K562 (cell line): ENCODE measurements around the gene NCOA4. TPM values are rescaled to one million over a fixed set of nuclear protein-coding genes. Genes with fewer than 3 reads are reported as not detected.
A peak's percentile ranks its signal among the peaks of the same experiment; 100 is the strongest.

ENCODE experiments used
- ATAC-seq: fragments of 200-7000 bp; cut with Tn5 transposase; 3 replicates; pipeline ENCODE4 v1.9.1; 2020; ENCODE audit warnings: moderate library complexity
- BruUV-seq: library from RNA; stranded (reverse); fragments of 400-500 nt; replicated peaks from 2 replicates; lab custom pipeline; 2021; lab: Mats Ljungman, UMichigan
- CTCF ChIA-PET: fragments of 300-600 bp; formaldehyde crosslinking; extraction: SDS; loops from one replicate; lab custom pipeline; 2021; ENCODE audit warnings: low intra/inter-chr PET ratio; lab: Yijun Ruan, JAX
- POLR2A ChIA-PET: fragments of 300-600, 350-650 bp; sonication (Branson Sonifier 250); formaldehyde crosslinking; extraction: SDS; loops from one replicate; lab custom pipeline; 2021; ENCODE audit warnings: antibody characterized with exemption, inconsistent platforms; lab: Yijun Ruan, JAX
- DNase-seq, 4 experiments: peaks; one replicate each; pipeline versions ENCODE4 v3.0.0 to v3.0.0-alpha.2; 2011 to 2018; ENCODE audit warnings: low spot score in 3 of 4, mixed read lengths in 3 of 4; ENCODE audit errors: extremely low read depth in 1 of 4
- FAIRE-seq: peaks from 2 replicates; lab custom pipeline; 2011; peaks lifted over from hg19 to GRCh38; lab: Jason Lieb, UNC
- H2AFZ ChIP-seq: 2 replicates; pipeline ENCODE4 v1.6.0; 2011; ENCODE audit warnings: low read depth, low read length, control low read depth, inconsistent platforms
- H3K27ac ChIP-seq: fragments of 200-600 bp; 3 replicates; pipeline ENCODE4 v1.8.0; 2011; ENCODE audit warnings: low read depth, mild to moderate bottlenecking, control low read depth, inconsistent platforms, low read length, moderate library complexity, mixed read lengths; ENCODE audit errors: extremely low read depth
- H3K27me3 ChIP-seq, 2 experiments: fragments of 300-600 bp in 1 of 2; 2 replicates in 1 of 2; 3 replicates in 1 of 2; pipeline versions ENCODE4 v1.6.0 to v1.8.0; 2011; ENCODE audit warnings: inconsistent platforms in 2 of 2, low read length in 2 of 2, mild to moderate bottlenecking in 1 of 2, mixed read lengths in 1 of 2, moderate library complexity in 1 of 2; ENCODE audit not compliant: control insufficient read depth in 2 of 2, insufficient read depth in 2 of 2
- H3K36me3 ChIP-seq: fragments of 300-600 bp; 3 replicates; pipeline ENCODE4 v1.8.0; 2011; ENCODE audit warnings: mild to moderate bottlenecking, low read length, inconsistent platforms; ENCODE audit not compliant: control insufficient read depth, insufficient read depth
- H3K4me1 ChIP-seq, 2 experiments: fragments of 200-600 bp in 1 of 2; replicated peaks in 1 of 2; 2 replicates in 1 of 2; 3 replicates in 1 of 2; pipeline versions ENCODE4 v1.5.1 to v1.8.0; 2011; ENCODE audit warnings: inconsistent platforms in 2 of 2, low read length in 2 of 2, mild to moderate bottlenecking in 1 of 2, mixed read lengths in 1 of 2, moderate library complexity in 1 of 2; ENCODE audit not compliant: control insufficient read depth in 2 of 2, insufficient read depth in 2 of 2
- H3K4me2 ChIP-seq: 2 replicates; pipeline ENCODE4 v1.6.1; 2011; ENCODE audit warnings: low read length, control low read depth, inconsistent platforms, mixed read lengths; ENCODE audit not compliant: insufficient read depth
- H3K4me3 ChIP-seq: fragments of 200-600 bp; sonication (generic), shearing (Covaris generic); 2 replicates; pipeline ENCODE4 v1.5.1; 2016; ENCODE audit warnings: control low read depth, inconsistent platforms
- H3K79me2 ChIP-seq: fragments of 200-600 bp; 3 replicates; pipeline ENCODE4 v1.8.0; 2011; ENCODE audit warnings: low read length, inconsistent platforms; ENCODE audit not compliant: control insufficient read depth, insufficient read depth
- H3K9ac ChIP-seq, 2 experiments: 2 replicates each; pipeline versions ENCODE4 v1.6.0 to v1.6.1; 2011; ENCODE audit warnings: low read depth in 2 of 2, low read length in 2 of 2, control low read depth in 1 of 2, inconsistent platforms in 1 of 2, mild to moderate bottlenecking in 1 of 2, mixed read lengths in 1 of 2; ENCODE audit not compliant: insufficient read depth in 1 of 2
- H3K9me1 ChIP-seq: one replicate; pipeline ENCODE4 v1.6.0; 2011; ENCODE audit warnings: inconsistent platforms, mild to moderate bottlenecking, low read length, moderate library complexity; ENCODE audit not compliant: control insufficient read depth, insufficient read depth
- H3K9me3 ChIP-seq: replicated peaks from 2 replicates; pipeline ENCODE4 v1.5.1; 2011; ENCODE audit warnings: low read depth, low read length, inconsistent platforms; ENCODE audit not compliant: control insufficient read depth, insufficient read depth
- H4K20me1 ChIP-seq: replicated peaks from 2 replicates; pipeline ENCODE4 v1.6.1; 2011; ENCODE audit warnings: low read length, inconsistent platforms, mixed read lengths; ENCODE audit not compliant: control insufficient read depth, insufficient read depth
- ARNT ChIP-seq, 2 experiments: fragments of 450-650 bp; IDR thresholded peaks; 2 replicates each; pipeline ENCODE4 v1.6.1; 2016; ENCODE audit warnings: mild to moderate bottlenecking in 1 of 2
- CBFA2T2 ChIP-seq: fragments of 450-650 bp; conservative IDR thresholded peaks from 2 replicates; pipeline ENCODE4 v1.6.1; 2017; ENCODE audit warnings: mild to moderate bottlenecking
- CREB1 ChIP-seq, 2 experiments: sonication (generic) in 1 of 2; formaldehyde crosslinking in 1 of 2; IDR thresholded peaks; 2 replicates each; pipeline versions ENCODE4 v1.6.1 to v1.8.0; 2012 to 2022; ENCODE audit warnings: inconsistent platforms in 1 of 2, mild to moderate bottlenecking in 1 of 2, missing genetic modification reagents in 1 of 2, moderate library complexity in 1 of 2
- ESRRB ChIP-seq: fragments of 250-450 bp; sonication (Bioruptor Pico); IDR thresholded peaks from 2 replicates; pipeline ENCODE4 v1.5.0; 2020; ENCODE audit warnings: mild to moderate bottlenecking, moderate library complexity, borderline replicate concordance
- HDAC2 ChIP-seq: fragments of 450-650 bp; IDR thresholded peaks from 2 replicates; pipeline ENCODE4 v1.6.1; 2016; ENCODE audit warnings: mild to moderate bottlenecking
- HDAC3 ChIP-seq: fragments of 450-650 bp; IDR thresholded peaks from 2 replicates; pipeline ENCODE4 v1.6.1; 2018; ENCODE audit warnings: borderline replicate concordance, mild to moderate bottlenecking, moderate library complexity; ENCODE audit not compliant: partially characterized antibody
- HEY1 ChIP-seq: fragments of 250-450 bp; sonication (Bioruptor Pico); IDR thresholded peaks from 2 replicates; pipeline ENCODE4 v1.5.0; 2020; ENCODE audit warnings: mild to moderate bottlenecking, moderate library complexity, borderline replicate concordance
- HMG20A ChIP-seq: fragments of 450-650 bp; formaldehyde crosslinking; conservative IDR thresholded peaks from 2 replicates; pipeline ENCODE4 v1.4.0; 2020; ENCODE audit warnings: mild to moderate bottlenecking, mixed read lengths
- MXI1 ChIP-seq: IDR thresholded peaks from 2 replicates; pipeline ENCODE4 v1.6.1; 2011; ENCODE audit warnings: low read depth, mild to moderate bottlenecking, improper control_type of control experiment, low read length
- NR2C1 ChIP-seq, 2 experiments: fragments of 450-650 bp; IDR thresholded peaks; 2 replicates each; pipeline ENCODE4 v1.6.1; 2017; ENCODE audit warnings: mild to moderate bottlenecking in 2 of 2, antibody characterized with exemption in 1 of 2, inconsistent platforms in 1 of 2, missing compliant biosample characterization in 1 of 2, missing genetic modification characterization in 1 of 2
- RNF2 ChIP-seq: sonication (generic); IDR thresholded peaks from 2 replicates; pipeline ENCODE4 v1.6.1; 2016
- SAP30 ChIP-seq: fragments of 200-600 bp; sonication (generic); IDR thresholded peaks from 2 replicates; pipeline ENCODE4 v1.6.1; 2012; ENCODE audit warnings: borderline replicate concordance, low read depth, mild to moderate bottlenecking, moderate library complexity, low read length, control low read depth, inconsistent platforms; ENCODE audit not compliant: insufficient read depth, poor library complexity, severe bottlenecking
- STAT5A ChIP-seq: IDR thresholded peaks from 2 replicates; pipeline ENCODE4 v1.6.1; 2012; ENCODE audit warnings: low read length, inconsistent platforms, borderline replicate concordance
- TAL1 ChIP-seq: fragments of 450-650 bp; IDR thresholded peaks from 2 replicates; pipeline ENCODE4 v1.6.1; 2016; ENCODE audit warnings: mild to moderate bottlenecking
- TCF3 ChIP-seq: sonication (generic); formaldehyde crosslinking; IDR thresholded peaks from 2 replicates; pipeline ENCODE4 v1.4.0; 2020; ENCODE audit warnings: mild to moderate bottlenecking, missing genetic modification reagents
- TEAD1 ChIP-seq, 2 experiments: fragments of 450-650 bp in 1 of 2; sonication (generic) in 1 of 2; formaldehyde crosslinking; IDR thresholded peaks; 2 replicates each; pipeline versions ENCODE4 v1.4.0 to v1.8.0; 2020 to 2022; ENCODE audit warnings: mild to moderate bottlenecking in 2 of 2, missing genetic modification reagents in 1 of 2
- ZNF24 ChIP-seq: fragments of 450-650 bp; IDR thresholded peaks from 2 replicates; pipeline ENCODE4 v1.6.1; 2016
- ZNF408 ChIP-seq: fragments of 250-450 bp; sonication (Bioruptor Pico); IDR thresholded peaks from 2 replicates; pipeline ENCODE4 v1.4.0; 2020; ENCODE audit warnings: low read depth, mild to moderate bottlenecking, moderate library complexity
- ZNF707 ChIP-seq: fragments of 250-450 bp; sonication (Bioruptor Pico); conservative IDR thresholded peaks from 2 replicates; pipeline ENCODE4 v1.8.0; 2022; ENCODE audit warnings: inconsistent platforms, mild to moderate bottlenecking, moderate library complexity
- WGBS: fragments of 100-300 bp; shearing (Covaris generic); methylation state at CpG from one replicate; pipeline ENCODE4 v1.1.6; 2016; ENCODE audit warnings: low coverage, mixed read lengths; ENCODE audit not compliant: insufficient coverage; ENCODE audit errors: missing lambda C conversion rate; 5-methylcytosine and 5-hydroxymethylcytosine counted together
- in situ Hi-C: fragments of 300-500 bp; cut with MboI; formaldehyde crosslinking; loops from 4 replicates; pipeline ENCODE4 v1.15.0; 2018; ENCODE audit warnings: inconsistent platforms, mixed read lengths
- intact Hi-C: fragments of 100-400 bp; cut with micrococcal nuclease; formaldehyde crosslinking; loops from 2 replicates; pipeline ENCODE4 v1.14.2; 2022
- polyA plus RNA-seq, 8 experiments: library from polyadenylated mRNA; depleted of rRNA in 4 of 8; stranded (reverse) in 5 of 8; unstranded in 3 of 8; fragments of >200 nt; fragmentation: Nextera tagmentation in 2 of 8; fragmentation: Illumina TruSeq in 1 of 8; extraction: Ambion mirVana in 2 of 8; extraction: Trizol in 1 of 8; gene quantifications; 2 replicates each; pipeline versions ENCODE4 v1.2.1 to v1.2.3, GENCODE V29; 2011 to 2014; ENCODE audit warnings: inconsistent platforms in 1 of 8, missing spikeins in 1 of 8
- total RNA-seq, 7 experiments: library from RNA; depleted of rRNA in 6 of 7; stranded (reverse); fragments of >200 nt in 6 of 7; fragmentation: Illumina TruSeq in 2 of 7; extraction: Trizol in 2 of 7; gene quantifications; 2 replicates each; pipeline versions ENCODE4 v1.2.1 to v1.2.3, GENCODE V29; 2011 to 2021; ENCODE audit warnings: low replicate concordance in 1 of 7
- TF ChIP-seq, protein P1 (sequence below): fragments of 450-650 bp; formaldehyde crosslinking; IDR thresholded peaks from 2 replicates; pipeline ENCODE4 v1.4.0; 2020; ENCODE audit warnings: mild to moderate bottlenecking
- TF ChIP-seq, protein P2 (sequence below): sonication (generic); formaldehyde crosslinking; IDR thresholded peaks from 2 replicates; pipeline ENCODE4 v1.8.0; 2022; ENCODE audit warnings: missing genetic modification reagents, mild to moderate bottlenecking, borderline replicate concordance

Gene NCOA4
- total and polyA plus RNA-seq, 9 of the 15 experiments (the other 6 are each of a cell fraction or from before 2014, with no cell fraction given), result 89.8 to 283 (median 181) TPM

DNA sequence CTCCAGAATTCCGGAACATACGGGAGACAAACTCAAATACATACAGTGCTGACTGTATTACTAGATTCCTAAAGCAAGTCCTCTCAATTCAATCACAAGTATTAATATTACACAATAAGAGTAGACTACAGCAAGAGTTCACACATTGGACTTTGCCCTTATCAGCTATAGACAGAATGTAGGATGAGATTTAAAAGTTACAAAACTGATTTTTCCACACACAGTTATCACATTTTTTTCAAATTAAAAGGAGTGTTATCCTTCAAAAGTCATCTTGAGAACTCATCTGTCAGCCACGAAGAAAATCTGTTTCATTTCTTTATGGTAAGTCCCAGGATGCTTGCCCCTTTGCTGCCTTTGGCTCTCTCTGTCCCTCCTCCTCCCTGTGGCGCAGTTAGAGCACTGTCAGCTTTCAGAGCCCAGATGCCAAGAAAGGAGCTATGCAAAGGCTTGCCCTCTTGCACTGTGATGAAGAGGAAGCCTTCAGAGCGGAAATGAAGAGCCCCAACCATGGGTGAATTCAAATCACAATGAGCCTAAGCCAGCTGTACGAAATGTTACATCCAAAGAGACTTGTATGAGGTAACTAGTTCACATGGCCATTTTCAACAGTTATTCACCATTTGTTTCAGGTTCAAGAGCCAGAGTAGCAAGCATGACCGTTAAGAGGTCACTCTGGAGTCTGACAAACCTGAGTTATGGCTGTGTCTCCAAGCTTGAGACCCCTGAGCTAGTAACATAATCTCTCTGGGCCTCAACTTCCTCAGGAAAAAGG lies 10.7 kb downstream of the NCOA4 start:
- H3K9me1 ChIP-seq, result no peaks in the 10 kb centered on the region
- in situ Hi-C loops (no loop called here), intact Hi-C loops (loop anchor here (2.0 to 5.0 kb wide), 4 partner anchors 19 to 1012 kb away; no protein-coding TSS in a partner anchor)
- BruUV-seq, result no TSS peak
- H3K27ac ChIP-seq, result peak overlapping the region; percentile 83
- H3K9ac ChIP-seq, result peak overlapping the region in 1 of 2 experiments; percentile 25; a peak in 2 of 4 replicates
- ChIA-PET POLR2A (interaction anchor here (0.6 to 11.8 kb wide), 4 partner anchors 9 to 234 kb away, joined by 4 to 136 read pairs (median 26); no protein-coding TSS in a partner anchor), CTCF (no interaction called here)
- H2AFZ ChIP-seq, result no peak overlapping the region
- no peak for ATAC-seq
- H4K20me1 ChIP-seq, result peaks cover 19% of the 10 kb centered on the region
- H3K4me2 ChIP-seq, result peak overlapping the region; percentile 87
- FAIRE-seq, result no peak
- H3K4me3 ChIP-seq, result peak overlapping the region; percentile 1; the same call in 1 of the 2 replicates
- 49% methylated on average over 7 of the region's 7 CpGs for WGBS
- no peaks in the 10 kb centered on the region for H3K27me3 ChIP-seq
- no peaks in the 10 kb centered on the region for H3K9me3 ChIP-seq
- H3K4me1 ChIP-seq, result peaks cover 32 to 59% of the 10 kb centered on the region in 2 experiments
- DNase-seq, result no peak
- peaks cover 58% of the 10 kb centered on the region for H3K36me3 ChIP-seq
- peaks cover 100% of the 10 kb centered on the region for H3K79me2 ChIP-seq
- TF ChIP-seq ESRRB (CRISPR knock-in tag) (no peak), TEAD1 (CRISPR knock-in tag; IDR thresholded peaks at IDR 0.05) (0 out of 4 replicates have a peak, but pooled peaks of 1 of the 2 experiments have one; percentile 10), CBFA2T2 (peak; percentile 69), HMG20A (CRISPR knock-in tag) (peak; percentile 73; the same call in 1 of the 2 replicates), ZNF408 (no peak), RNF2 (no peak), SAP30 (no peak), HEY1 (no peak), TCF3 (CRISPR knock-in tag) (peak; percentile 60), HDAC3 (peak; percentile 27), ZNF707 (no peak), TAL1 (peak; percentile 69), STAT5A (peak; percentile 40; the same call in 1 of the 2 replicates), CREB1 (IDR thresholded peaks at IDR 0.05) (no peak), CREB1 (CRISPR knock-in tag; IDR thresholded peaks at IDR 0.05) (no peak), ZNF24 (no peak), ARNT (IDR thresholded peaks at IDR 0.05) (peak in 1 of 2 experiments; percentile 71; a peak in 1 of 4 replicates), HDAC2 (peak; percentile 92), NR2C1 (IDR thresholded peaks at IDR 0.05) (no peak), NR2C1 (tag; IDR thresholded peaks at IDR 0.05) (0 out of 2 replicates have a peak, but pooled peaks have one; percentile 33), MXI1 (no peak)
- TF ChIP-seq, protein P1, sequence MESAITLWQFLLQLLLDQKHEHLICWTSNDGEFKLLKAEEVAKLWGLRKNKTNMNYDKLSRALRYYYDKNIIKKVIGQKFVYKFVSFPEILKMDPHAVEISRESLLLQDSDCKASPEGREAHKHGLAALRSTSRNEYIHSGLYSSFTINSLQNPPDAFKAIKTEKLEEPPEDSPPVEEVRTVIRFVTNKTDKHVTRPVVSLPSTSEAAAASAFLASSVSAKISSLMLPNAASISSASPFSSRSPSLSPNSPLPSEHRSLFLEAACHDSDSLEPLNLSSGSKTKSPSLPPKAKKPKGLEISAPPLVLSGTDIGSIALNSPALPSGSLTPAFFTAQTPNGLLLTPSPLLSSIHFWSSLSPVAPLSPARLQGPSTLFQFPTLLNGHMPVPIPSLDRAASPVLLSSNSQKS, result no peak
- TF ChIP-seq, protein P2, sequence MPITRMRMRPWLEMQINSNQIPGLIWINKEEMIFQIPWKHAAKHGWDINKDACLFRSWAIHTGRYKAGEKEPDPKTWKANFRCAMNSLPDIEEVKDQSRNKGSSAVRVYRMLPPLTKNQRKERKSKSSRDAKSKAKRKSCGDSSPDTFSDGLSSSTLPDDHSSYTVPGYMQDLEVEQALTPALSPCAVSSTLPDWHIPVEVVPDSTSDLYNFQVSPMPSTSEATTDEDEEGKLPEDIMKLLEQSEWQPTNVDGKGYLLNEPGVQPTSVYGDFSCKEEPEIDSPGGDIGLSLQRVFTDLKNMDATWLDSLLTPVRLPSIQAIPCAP (CRISPR knock-in tag), result no peak
